ENCODE measurements around the gene LUC7L3.

DNA sequence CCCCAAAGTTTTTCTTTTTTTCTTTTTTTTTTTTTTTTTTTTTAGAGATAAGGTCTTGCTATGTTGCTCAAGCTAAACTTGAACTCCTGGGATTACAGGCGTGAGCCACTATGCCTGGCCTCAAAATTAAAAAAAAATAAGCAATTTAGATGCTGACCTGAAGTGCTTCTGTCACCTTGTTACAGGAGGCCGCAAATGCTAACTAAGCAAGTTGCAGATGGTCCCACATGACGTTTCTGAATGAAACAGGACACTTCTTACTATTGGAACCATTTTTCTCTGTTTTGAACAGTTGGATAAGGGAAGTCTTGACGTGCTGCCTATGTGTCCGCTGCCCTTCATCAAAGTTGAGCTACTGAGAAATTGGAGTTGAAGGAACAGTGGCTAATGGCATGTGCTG, 39.1 kb downstream of the LUC7L3 start:
- no peak for TF ChIP-seq EZH2 (IDR thresholded peaks at IDR 0.05; ENCODE audit: borderline replicate concordance, low read depth, low read length, poor library complexity, severe bottlenecking)
- TF ChIP-seq, protein P1, sequence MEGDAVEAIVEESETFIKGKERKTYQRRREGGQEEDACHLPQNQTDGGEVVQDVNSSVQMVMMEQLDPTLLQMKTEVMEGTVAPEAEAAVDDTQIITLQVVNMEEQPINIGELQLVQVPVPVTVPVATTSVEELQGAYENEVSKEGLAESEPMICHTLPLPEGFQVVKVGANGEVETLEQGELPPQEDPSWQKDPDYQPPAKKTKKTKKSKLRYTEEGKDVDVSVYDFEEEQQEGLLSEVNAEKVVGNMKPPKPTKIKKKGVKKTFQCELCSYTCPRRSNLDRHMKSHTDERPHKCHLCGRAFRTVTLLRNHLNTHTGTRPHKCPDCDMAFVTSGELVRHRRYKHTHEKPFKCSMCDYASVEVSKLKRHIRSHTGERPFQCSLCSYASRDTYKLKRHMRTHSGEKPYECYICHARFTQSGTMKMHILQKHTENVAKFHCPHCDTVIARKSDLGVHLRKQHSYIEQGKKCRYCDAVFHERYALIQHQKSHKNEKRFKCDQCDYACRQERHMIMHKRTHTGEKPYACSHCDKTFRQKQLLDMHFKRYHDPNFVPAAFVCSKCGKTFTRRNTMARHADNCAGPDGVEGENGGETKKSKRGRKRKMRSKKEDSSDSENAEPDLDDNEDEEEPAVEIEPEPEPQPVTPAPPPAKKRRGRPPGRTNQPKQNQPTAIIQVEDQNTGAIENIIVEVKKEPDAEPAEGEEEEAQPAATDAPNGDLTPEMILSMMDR (conservative IDR thresholded peaks at IDR 0.05; ENCODE audit: low read depth, low read length) = no peak
